IMR-90 (cell line): ENCODE data around the gene TBC1D9. TPM values are rescaled to one million over a fixed set of nuclear protein-coding genes. Genes with fewer than 3 reads are reported as not detected.

Source experiments
- ATAC-seq: fragments of 200-7000 bp; cut with Tn5 transposase; 2 replicates; pipeline ENCODE4 v1.9.1; 2020; ENCODE audit warnings: low read depth, mild to moderate bottlenecking, moderate library complexity
- BruUV-seq: library from RNA; stranded (reverse); fragments of 400-500 nt; replicated peaks from 2 replicates; lab custom pipeline; 2021; lab: Mats Ljungman, UMichigan
- CTCF ChIA-PET: fragments of 300-600 bp; formaldehyde crosslinking; extraction: SDS; loops from one replicate; lab custom pipeline; 2021; ENCODE audit warnings: antibody characterized with exemption; lab: Yijun Ruan, JAX
- POLR2A ChIA-PET: fragments of 300-600 bp; sonication (Branson Sonifier 250); formaldehyde crosslinking; loops from one replicate; lab custom pipeline; 2022; ENCODE audit warnings: antibody characterized with exemption; ENCODE audit not compliant: unreplicated experiment; lab: Charles Lee
- DNase-seq: peaks from one replicate; pipeline ENCODE4 v3.0.0; 2013
- H2AFZ ChIP-seq: replicated peaks from 2 replicates; pipeline ENCODE3; 2013; ENCODE audit warnings: low read length, mild to moderate bottlenecking; ENCODE audit not compliant: poor library complexity
- H2AK5ac ChIP-seq: 2 replicates; pipeline ENCODE4 v1.6.1; 2013; ENCODE audit warnings: low read depth, low read length, inconsistent platforms
- H2AK9ac ChIP-seq: replicated peaks from 2 replicates; pipeline ENCODE3; 2013; ENCODE audit warnings: mild to moderate bottlenecking, low read depth, low read length, moderate library complexity; ENCODE audit not compliant: poor library complexity
- H2BK120ac ChIP-seq: 2 replicates; pipeline ENCODE4 v1.6.1; 2013; ENCODE audit warnings: low read depth, low read length, inconsistent platforms
- H2BK15ac ChIP-seq: 3 replicates; pipeline ENCODE4 v1.6.1; 2013; ENCODE audit warnings: low read depth, low read length, inconsistent platforms
- H2BK20ac ChIP-seq: 2 replicates; pipeline ENCODE4 v1.6.1; 2013; ENCODE audit warnings: low read depth, mild to moderate bottlenecking, inconsistent platforms, low read length, moderate library complexity
- H2BK5ac ChIP-seq: 2 replicates; pipeline ENCODE4 v1.6.1; 2013; ENCODE audit warnings: mild to moderate bottlenecking, low read depth, low read length, inconsistent platforms; ENCODE audit not compliant: poor library complexity, severe bottlenecking
- H3K14ac ChIP-seq: replicated peaks from 2 replicates; pipeline ENCODE4 v1.6.1; 2013; ENCODE audit warnings: low read depth, low read length, inconsistent platforms
- H3K18ac ChIP-seq: 2 replicates; pipeline ENCODE4 v1.6.1; 2013; ENCODE audit warnings: low read depth, low read length, control low read depth
- H3K23ac ChIP-seq: 2 replicates; pipeline ENCODE4 v1.6.1; 2013; ENCODE audit warnings: low read depth, low read length, inconsistent platforms
- H3K27ac ChIP-seq: 2 replicates; pipeline ENCODE4 v1.5.1; 2013; ENCODE audit warnings: mild to moderate bottlenecking, control low read depth, low read length; ENCODE audit not compliant: insufficient read depth
- H3K27me3 ChIP-seq: 2 replicates; pipeline ENCODE4 v1.6.1; 2013; ENCODE audit warnings: low read length; ENCODE audit not compliant: control insufficient read depth, insufficient read depth
- H3K36me3 ChIP-seq: 2 replicates; pipeline ENCODE4 v1.6.1; 2013; ENCODE audit warnings: low read length, mixed read lengths; ENCODE audit not compliant: control insufficient read depth, insufficient read depth
- H3K4ac ChIP-seq: 2 replicates; pipeline ENCODE4 v1.6.1; 2013; ENCODE audit warnings: low read depth, low read length, inconsistent platforms
- H3K4me1 ChIP-seq: 2 replicates; pipeline ENCODE4 v1.6.1; 2013; ENCODE audit warnings: low read length, mixed read lengths; ENCODE audit not compliant: control insufficient read depth, insufficient read depth
- H3K4me2 ChIP-seq: 2 replicates; pipeline ENCODE4 v1.6.1; 2013; ENCODE audit warnings: low read depth, mild to moderate bottlenecking, control low read depth, low read length, moderate library complexity
- H3K4me3 ChIP-seq: 2 replicates; pipeline ENCODE4 v1.5.1; 2013; ENCODE audit warnings: low read depth, mild to moderate bottlenecking, control low read depth, low read length, moderate library complexity; ENCODE audit not compliant: insufficient read depth
- H3K56ac ChIP-seq: 2 replicates; pipeline ENCODE4 v1.6.1; 2013; ENCODE audit warnings: low read length, inconsistent platforms; ENCODE audit not compliant: insufficient read depth; ENCODE audit errors: extremely low read depth
- H3K79me1 ChIP-seq, 2 experiments: 2 replicates each; pipeline ENCODE4 v1.6.1; 2013; ENCODE audit warnings: low read length in 2 of 2, inconsistent platforms in 1 of 2, low read depth in 1 of 2
- H3K9ac ChIP-seq: 2 replicates; pipeline ENCODE4 v1.6.1; 2013; ENCODE audit warnings: low read depth, low read length, control low read depth
- H3K9me1 ChIP-seq: 2 replicates; pipeline ENCODE4 v1.6.1; 2013; ENCODE audit warnings: low read length, inconsistent platforms; ENCODE audit not compliant: insufficient read depth
- H3K9me3 ChIP-seq: 2 replicates; pipeline ENCODE4 v1.6.1; 2013; ENCODE audit warnings: low read length; ENCODE audit not compliant: control insufficient read depth, insufficient read depth
- H4K20me1 ChIP-seq: 2 replicates; pipeline ENCODE4 v1.6.1; 2013; ENCODE audit warnings: low read length, inconsistent platforms; ENCODE audit not compliant: insufficient read depth
- H4K5ac ChIP-seq: 2 replicates; pipeline ENCODE4 v1.6.1; 2013; ENCODE audit warnings: mild to moderate bottlenecking, low read depth, low read length, control low read depth
- H4K8ac ChIP-seq, 2 experiments: 2 replicates each; pipeline ENCODE4 v1.6.1; 2013; ENCODE audit warnings: low read depth in 2 of 2, low read length in 2 of 2, control low read depth in 1 of 2, inconsistent platforms in 1 of 2
- H4K91ac ChIP-seq: 2 replicates; pipeline ENCODE4 v1.6.1; 2013; ENCODE audit warnings: low read depth, low read length, inconsistent platforms; ENCODE audit not compliant: insufficient read depth
- BHLHE40 ChIP-seq: fragments of 150-350 bp; IDR thresholded peaks from 2 replicates; pipeline ENCODE4 v1.6.1; 2016; ENCODE audit warnings: mild to moderate bottlenecking, low read depth, low read length
- CEBPB ChIP-seq: IDR thresholded peaks from 2 replicates; pipeline ENCODE4 v1.6.1; 2012; ENCODE audit warnings: low read depth, low read length, improper control_type of control experiment
- CHD1 ChIP-seq: IDR thresholded peaks from 2 replicates; pipeline ENCODE4 v1.6.1; 2012; ENCODE audit warnings: low read depth, low read length, improper control_type of control experiment
- FOS ChIP-seq: fragments of 150-350 bp; IDR thresholded peaks from 2 replicates; pipeline ENCODE4 v1.6.1; 2016; ENCODE audit warnings: low read depth, low read length
- MAFK ChIP-seq: IDR thresholded peaks from 2 replicates; pipeline ENCODE4 v1.6.1; 2012; ENCODE audit warnings: low read depth, low read length, improper control_type of control experiment
- MAZ ChIP-seq: IDR thresholded peaks from 2 replicates; pipeline ENCODE4 v1.6.1; 2012; ENCODE audit warnings: low read depth, mild to moderate bottlenecking, low read length, improper control_type of control experiment, moderate library complexity, borderline replicate concordance
- MXI1 ChIP-seq: IDR thresholded peaks from 2 replicates; pipeline ENCODE4 v1.6.1; 2012; ENCODE audit warnings: low read depth, mild to moderate bottlenecking, low read length, moderate library complexity, borderline replicate concordance
- NFE2L2 ChIP-seq: fragments of 150-350 bp; IDR thresholded peaks from 2 replicates; pipeline ENCODE4 v1.6.1; 2016; ENCODE audit warnings: low read depth, mild to moderate bottlenecking, low read length
- POLR2A ChIP-seq: IDR thresholded peaks from 2 replicates; pipeline ENCODE4 v1.6.1; 2012; ENCODE audit warnings: mild to moderate bottlenecking, low read depth, low read length
- RAD21 ChIP-seq: IDR thresholded peaks from 2 replicates; pipeline ENCODE4 v1.6.1; 2012; ENCODE audit warnings: low read length, improper control_type of control experiment
- RCOR1 ChIP-seq: IDR thresholded peaks from 2 replicates; pipeline ENCODE4 v1.6.1; 2012; ENCODE audit warnings: mild to moderate bottlenecking, low read length, improper control_type of control experiment; ENCODE audit not compliant: insufficient replicate concordance
- RFX5 ChIP-seq: IDR thresholded peaks from 2 replicates; pipeline ENCODE4 v1.8.0; 2012; ENCODE audit warnings: low read depth, mild to moderate bottlenecking, low read length, moderate library complexity
- SMC3 ChIP-seq: fragments of 150-350 bp; IDR thresholded peaks from 2 replicates; pipeline ENCODE4 v1.6.1; 2016; ENCODE audit warnings: low read depth, mild to moderate bottlenecking, antibody characterized with exemption, low read length, moderate library complexity
- WGBS, 2 experiments: methylation state at CpG; one replicate each; pipeline versions ENCODE4 v1.1.5 to v1.1.7; 2013; ENCODE audit warnings: missing lambda C conversion rate in 2 of 2; ENCODE audit not compliant: insufficient read length in 1 of 2; ENCODE audit errors: extremely low coverage in 2 of 2; 5-methylcytosine and 5-hydroxymethylcytosine counted together
- dilution Hi-C: fragments of 300-500 bp; cut with HindIII; formaldehyde crosslinking; loops from one replicate; pipeline ENCODE4 v1.14.3; 2018; ENCODE audit warnings: low sequenced_read_pairs; ENCODE audit not compliant: unreplicated experiment
- in situ Hi-C: fragments of 300-500 bp; cut with MboI; formaldehyde crosslinking; loops from 3 replicates; pipeline ENCODE4 v1.14.3; 2019; ENCODE audit warnings: low sequenced_read_pairs, inconsistent platforms, mixed read lengths
- intact Hi-C: fragments of 100-400 bp; cut with micrococcal nuclease; formaldehyde crosslinking; loops from 2 replicates; pipeline ENCODE4 v1.10.0; 2022
- polyA plus RNA-seq, 3 experiments: library from polyadenylated mRNA; depleted of rRNA; stranded (reverse); fragments of >200 nt; gene quantifications; 2 replicates each; pipeline ENCODE4 v1.2.3, GENCODE V29; 2012; ENCODE audit warnings: low replicate concordance in 1 of 3
- total RNA-seq: library from RNA; depleted of rRNA; stranded (reverse); fragments of >200 nt; gene quantifications from 2 replicates; pipeline ENCODE4 v1.2.3, GENCODE V29; 2012
- TF ChIP-seq, protein P1 (sequence below): fragments of 150-350 bp; IDR thresholded peaks from 2 replicates; pipeline ENCODE4 v1.6.1; 2016; ENCODE audit warnings: low read depth, mild to moderate bottlenecking, low read length, moderate library complexity, borderline replicate concordance
- TF ChIP-seq, protein P2 (sequence below): conservative IDR thresholded peaks from 2 replicates; pipeline ENCODE4 v1.5.1; 2012; ENCODE audit warnings: mild to moderate bottlenecking, low read depth, low read length, improper control_type of control experiment
- TF ChIP-seq, protein P3 (sequence below): fragments of 150-350 bp; IDR thresholded peaks from 2 replicates; pipeline ENCODE4 v1.6.1; 2017; ENCODE audit warnings: mild to moderate bottlenecking, antibody characterized with exemption, low read length, low read depth

TBC1D9 gene
- total and polyA plus RNA-seq, 2 of the 4 experiments (the other 2 are of a cell fraction): 11.7 to 15.2 TPM

DNA sequence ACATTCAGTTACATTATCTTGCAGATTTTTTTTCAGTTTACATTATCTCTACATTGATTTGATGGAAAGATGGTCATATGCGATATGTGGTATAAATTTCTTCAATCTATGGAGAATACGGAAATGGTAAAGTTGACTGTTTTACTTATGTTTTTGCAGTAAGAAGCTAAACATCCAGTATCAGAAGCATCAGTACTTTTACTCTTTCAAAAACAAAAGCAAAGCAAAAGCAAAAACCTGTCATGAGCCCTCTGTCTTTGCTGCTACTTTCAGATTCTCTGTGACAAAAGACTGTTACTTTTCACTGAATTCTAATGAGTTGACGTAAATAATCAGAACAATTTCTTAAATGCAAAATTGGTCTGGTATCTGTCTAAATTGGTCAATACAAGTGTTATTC lies 135.0 kb downstream of the TBC1D9 start:
- no peak overlapping the region for H3K4me3 ChIP-seq
- no peak overlapping the region for H3K14ac ChIP-seq
- TF ChIP-seq RCOR1 (no peak), BHLHE40 (no peak), RAD21 (no peak), CHD1 (no peak), MAZ (no peak), FOS (no peak), MXI1 (no peak), SMC3 (no peak), NFE2L2 (no peak), CEBPB (no peak), MAFK (no peak), RFX5 (no peak), POLR2A (no peak)
- TF ChIP-seq, protein P1, sequence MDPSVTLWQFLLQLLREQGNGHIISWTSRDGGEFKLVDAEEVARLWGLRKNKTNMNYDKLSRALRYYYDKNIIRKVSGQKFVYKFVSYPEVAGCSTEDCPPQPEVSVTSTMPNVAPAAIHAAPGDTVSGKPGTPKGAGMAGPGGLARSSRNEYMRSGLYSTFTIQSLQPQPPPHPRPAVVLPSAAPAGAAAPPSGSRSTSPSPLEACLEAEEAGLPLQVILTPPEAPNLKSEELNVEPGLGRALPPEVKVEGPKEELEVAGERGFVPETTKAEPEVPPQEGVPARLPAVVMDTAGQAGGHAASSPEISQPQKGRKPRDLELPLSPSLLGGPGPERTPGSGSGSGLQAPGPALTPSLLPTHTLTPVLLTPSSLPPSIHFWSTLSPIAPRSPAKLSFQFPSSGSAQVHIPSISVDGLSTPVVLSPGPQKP: no peak
- TF ChIP-seq, protein P2, sequence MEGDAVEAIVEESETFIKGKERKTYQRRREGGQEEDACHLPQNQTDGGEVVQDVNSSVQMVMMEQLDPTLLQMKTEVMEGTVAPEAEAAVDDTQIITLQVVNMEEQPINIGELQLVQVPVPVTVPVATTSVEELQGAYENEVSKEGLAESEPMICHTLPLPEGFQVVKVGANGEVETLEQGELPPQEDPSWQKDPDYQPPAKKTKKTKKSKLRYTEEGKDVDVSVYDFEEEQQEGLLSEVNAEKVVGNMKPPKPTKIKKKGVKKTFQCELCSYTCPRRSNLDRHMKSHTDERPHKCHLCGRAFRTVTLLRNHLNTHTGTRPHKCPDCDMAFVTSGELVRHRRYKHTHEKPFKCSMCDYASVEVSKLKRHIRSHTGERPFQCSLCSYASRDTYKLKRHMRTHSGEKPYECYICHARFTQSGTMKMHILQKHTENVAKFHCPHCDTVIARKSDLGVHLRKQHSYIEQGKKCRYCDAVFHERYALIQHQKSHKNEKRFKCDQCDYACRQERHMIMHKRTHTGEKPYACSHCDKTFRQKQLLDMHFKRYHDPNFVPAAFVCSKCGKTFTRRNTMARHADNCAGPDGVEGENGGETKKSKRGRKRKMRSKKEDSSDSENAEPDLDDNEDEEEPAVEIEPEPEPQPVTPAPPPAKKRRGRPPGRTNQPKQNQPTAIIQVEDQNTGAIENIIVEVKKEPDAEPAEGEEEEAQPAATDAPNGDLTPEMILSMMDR: no peak
- TF ChIP-seq, protein P3, sequence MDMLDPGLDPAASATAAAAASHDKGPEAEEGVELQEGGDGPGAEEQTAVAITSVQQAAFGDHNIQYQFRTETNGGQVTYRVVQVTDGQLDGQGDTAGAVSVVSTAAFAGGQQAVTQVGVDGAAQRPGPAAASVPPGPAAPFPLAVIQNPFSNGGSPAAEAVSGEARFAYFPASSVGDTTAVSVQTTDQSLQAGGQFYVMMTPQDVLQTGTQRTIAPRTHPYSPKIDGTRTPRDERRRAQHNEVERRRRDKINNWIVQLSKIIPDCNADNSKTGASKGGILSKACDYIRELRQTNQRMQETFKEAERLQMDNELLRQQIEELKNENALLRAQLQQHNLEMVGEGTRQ: no peak
- intact Hi-C loops: no loop called here
- H3K18ac ChIP-seq: no peak overlapping the region
- H3K4me2 ChIP-seq: no peak overlapping the region
- ChIA-PET CTCF (interaction anchor here (0.7 kb wide), 1 partner anchor 208 kb away, joined by 3 read pairs; no protein-coding TSS in a partner anchor), POLR2A (no interaction called here)
- no peak overlapping the region for H2BK20ac ChIP-seq
- in situ Hi-C loops: loop anchor here (25.0 kb wide), 1 partner anchor 609 kb away; no protein-coding TSS in a partner anchor
- H2BK15ac ChIP-seq: no peak overlapping the region
- no peak overlapping the region for H2AK5ac ChIP-seq
- dilution Hi-C loops: no loop called here
- no peak overlapping the region for H2AK9ac ChIP-seq
- H3K27me3 ChIP-seq: no peaks in the 10 kb centered on the region
- no peak overlapping the region for H4K5ac ChIP-seq
- no peaks in the 10 kb centered on the region for H3K79me1 ChIP-seq
- WGBS, 2 experiments: no CpG with 5 or more reads among the region's 3 CpGs
- no peak overlapping the region for H2BK120ac ChIP-seq
- ATAC-seq: no peak
- H3K9ac ChIP-seq: no peak overlapping the region
- H3K9me3 ChIP-seq: no peaks in the 10 kb centered on the region
- H3K4me1 ChIP-seq: no peaks in the 10 kb centered on the region
- TSS peak; percentile 76 for BruUV-seq
- peaks cover 13% of the 10 kb centered on the region for H3K36me3 ChIP-seq
- no peak overlapping the region for H3K23ac ChIP-seq
- H4K8ac ChIP-seq: no peak overlapping the region
- H4K20me1 ChIP-seq: no peaks in the 10 kb centered on the region
- no peak overlapping the region for H3K56ac ChIP-seq
- no peak overlapping the region for H3K4ac ChIP-seq
- no peak overlapping the region for H2BK5ac ChIP-seq
- no peak overlapping the region for H2AFZ ChIP-seq
- no peaks in the 10 kb centered on the region for H3K9me1 ChIP-seq
- H4K91ac ChIP-seq: no peak overlapping the region
- DNase-seq: no peak
- no peak overlapping the region for H3K27ac ChIP-seq
